ENCODE results near the gene ASAH2B. TPM values are rescaled to one million over a fixed set of nuclear protein-coding genes. Genes with fewer than 3 reads are reported as not detected.

Gene ASAH2B
- total RNA-seq, 1 donor from 2014 or later = 2.6 TPM

DNA sequence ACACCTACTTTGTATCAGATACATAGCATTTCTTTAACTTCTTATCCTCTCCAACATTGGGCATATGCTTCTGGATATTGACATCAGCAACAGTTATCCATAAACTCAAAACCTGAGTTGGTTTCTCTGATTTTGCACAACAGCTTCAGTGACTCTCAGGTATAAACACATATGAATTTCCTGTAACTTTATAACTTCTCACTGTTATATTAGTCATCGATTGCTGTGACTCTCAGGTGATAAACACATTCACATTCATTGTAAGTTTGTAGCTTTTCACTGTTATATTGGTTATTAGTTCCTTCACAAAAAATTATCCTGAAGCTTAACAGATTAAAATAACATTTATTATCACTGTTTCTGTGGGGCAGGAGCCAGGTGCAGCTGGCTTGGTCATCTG, 57.0 kb downstream of the ASAH2B start:
- no peaks in the 10 kb centered on the region for H3K9me3 ChIP-seq (ENCODE audit: control insufficient read depth in 3 of 3, low read length in 3 of 3)
- H3K4me1 ChIP-seq (ENCODE audit: control insufficient read depth in 3 of 3, insufficient read depth in 3 of 3, low read length in 3 of 3) = no peaks in the 10 kb centered on the region
- no peak overlapping the region for H3K4me3 ChIP-seq (ENCODE audit: low read length in 3 of 3)
- H3K27ac ChIP-seq (ENCODE audit: low read depth, low read length) = no peak overlapping the region
- no peaks in the 10 kb centered on the region for H3K27me3 ChIP-seq (ENCODE audit: control insufficient read depth in 3 of 3, insufficient read depth in 3 of 3, low read length in 3 of 3)
- no peak overlapping the region for H3K9ac ChIP-seq (ENCODE audit: low read depth in 1 of 3, low read length in 3 of 3)
- no peaks in the 10 kb centered on the region for H3K36me3 ChIP-seq (ENCODE audit: control insufficient read depth in 3 of 3, insufficient read depth in 3 of 3, low read length in 3 of 3)

DNA sequence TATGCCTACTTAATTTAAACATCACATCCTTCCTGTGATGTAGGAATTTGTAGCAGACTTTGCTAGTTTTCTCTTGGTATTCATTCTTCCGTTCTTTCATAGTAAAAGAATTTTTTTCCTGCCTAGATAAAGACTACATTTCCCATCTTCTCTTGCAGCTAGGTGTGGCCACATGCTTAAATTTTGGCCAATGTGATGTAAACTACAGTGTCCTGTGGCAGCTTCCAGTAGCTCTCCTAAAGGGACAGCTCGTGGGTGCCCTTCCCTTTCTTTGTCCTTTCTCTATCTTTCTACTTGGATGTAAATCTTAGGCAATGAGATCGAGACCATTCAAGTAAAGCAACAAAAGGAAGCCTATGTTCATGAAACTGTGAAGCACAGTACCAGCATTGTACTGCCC, 58.6 kb downstream of the ASAH2B start:
- no peaks in the 10 kb centered on the region for H3K9me3 ChIP-seq (ENCODE audit: control insufficient read depth in 3 of 3, low read length in 3 of 3)
- no peaks in the 10 kb centered on the region for H3K36me3 ChIP-seq (ENCODE audit: control insufficient read depth in 3 of 3, insufficient read depth in 3 of 3, low read length in 3 of 3)
- H3K4me3 ChIP-seq (ENCODE audit: low read length in 3 of 3) = no peak overlapping the region
- no peak overlapping the region for H3K9ac ChIP-seq (ENCODE audit: low read depth in 1 of 3, low read length in 3 of 3)
- H3K4me1 ChIP-seq (ENCODE audit: control insufficient read depth in 3 of 3, insufficient read depth in 3 of 3, low read length in 3 of 3) = no peaks in the 10 kb centered on the region
- no peaks in the 10 kb centered on the region for H3K27me3 ChIP-seq (ENCODE audit: control insufficient read depth in 3 of 3, insufficient read depth in 3 of 3, low read length in 3 of 3)
- H3K27ac ChIP-seq (ENCODE audit: low read depth, low read length) = no peak overlapping the region

DNA sequence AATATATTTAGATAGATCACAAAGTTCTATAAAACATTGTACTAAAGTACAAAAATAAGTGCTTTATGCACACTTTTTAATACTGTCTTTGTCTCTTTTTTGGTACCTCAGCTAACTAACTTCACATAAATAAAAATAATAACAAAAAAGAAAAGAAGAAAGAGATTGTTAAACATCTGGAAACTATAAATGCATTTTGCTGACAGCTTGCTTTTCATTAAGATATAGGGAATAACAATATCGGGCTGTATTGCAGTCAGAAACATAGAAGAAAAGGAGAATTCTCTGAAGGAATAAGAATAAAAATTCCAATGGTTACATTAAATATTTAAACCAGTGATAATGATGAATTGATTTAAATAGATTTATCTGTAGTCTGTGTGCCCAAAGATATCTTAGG, 59.9 kb downstream of the ASAH2B start:
- Histone ChIP-seq H3K36me3 (ENCODE audit: control insufficient read depth in 3 of 3, insufficient read depth in 3 of 3, low read length in 3 of 3) (no peaks in the 10 kb centered on the region), H3K9ac (ENCODE audit: low read depth in 1 of 3, low read length in 3 of 3) (no peak overlapping the region), H3K9me3 (ENCODE audit: control insufficient read depth in 3 of 3, low read length in 3 of 3) (no peaks in the 10 kb centered on the region), H3K4me3 (ENCODE audit: low read length in 3 of 3) (no peak overlapping the region), H3K4me1 (ENCODE audit: control insufficient read depth in 3 of 3, insufficient read depth in 3 of 3, low read length in 3 of 3) (no peaks in the 10 kb centered on the region), H3K27ac (ENCODE audit: low read depth, low read length) (no peak overlapping the region), H3K27me3 (ENCODE audit: control insufficient read depth in 3 of 3, insufficient read depth in 3 of 3, low read length in 3 of 3) (no peaks in the 10 kb centered on the region)

DNA sequence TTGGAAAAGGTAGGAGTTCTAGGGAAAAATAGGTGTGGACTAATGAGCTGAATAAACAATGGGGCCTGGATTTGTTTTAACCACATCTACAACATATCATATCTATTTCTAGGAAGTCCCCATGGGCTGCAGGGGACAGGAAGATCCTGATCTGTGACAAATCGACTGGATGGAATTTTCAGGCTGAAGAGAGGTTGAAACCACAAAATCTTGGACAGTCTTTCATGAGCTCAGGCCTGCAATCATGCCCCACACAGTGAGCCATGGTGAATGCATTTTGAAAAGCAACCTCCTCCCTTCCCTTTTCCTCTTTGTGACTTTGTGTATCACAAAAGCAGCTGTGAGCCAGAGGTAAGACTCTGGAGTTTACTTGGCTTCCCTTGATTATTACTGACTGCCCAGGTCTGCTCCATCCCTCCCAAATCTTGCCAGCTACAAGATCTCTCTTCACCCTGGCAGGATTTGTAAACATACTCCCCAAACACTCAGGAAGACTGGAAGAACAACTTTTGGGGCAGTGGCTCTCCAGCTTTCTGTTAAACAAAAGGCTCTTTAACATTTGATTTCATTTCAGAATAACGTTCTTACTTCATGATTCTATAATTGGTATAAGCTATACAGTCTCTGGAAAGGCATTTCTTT, 66.4 kb downstream of the ASAH2B start:
- Histone ChIP-seq H3K36me3 (ENCODE audit: control insufficient read depth in 3 of 3, insufficient read depth in 3 of 3, low read length in 3 of 3) (no peaks in the 10 kb centered on the region), H3K9me3 (ENCODE audit: control insufficient read depth in 3 of 3, low read length in 3 of 3) (no peaks in the 10 kb centered on the region), H3K4me1 (ENCODE audit: control insufficient read depth in 3 of 3, insufficient read depth in 3 of 3, low read length in 3 of 3) (no peaks in the 10 kb centered on the region), H3K4me3 (ENCODE audit: low read length in 3 of 3) (no peak overlapping the region), H3K27me3 (ENCODE audit: control insufficient read depth in 3 of 3, insufficient read depth in 3 of 3, low read length in 3 of 3) (no peaks in the 10 kb centered on the region), H3K9ac (ENCODE audit: low read depth in 1 of 3, low read length in 3 of 3) (no peak overlapping the region), H3K27ac (ENCODE audit: low read depth, low read length) (no peak overlapping the region)

DNA sequence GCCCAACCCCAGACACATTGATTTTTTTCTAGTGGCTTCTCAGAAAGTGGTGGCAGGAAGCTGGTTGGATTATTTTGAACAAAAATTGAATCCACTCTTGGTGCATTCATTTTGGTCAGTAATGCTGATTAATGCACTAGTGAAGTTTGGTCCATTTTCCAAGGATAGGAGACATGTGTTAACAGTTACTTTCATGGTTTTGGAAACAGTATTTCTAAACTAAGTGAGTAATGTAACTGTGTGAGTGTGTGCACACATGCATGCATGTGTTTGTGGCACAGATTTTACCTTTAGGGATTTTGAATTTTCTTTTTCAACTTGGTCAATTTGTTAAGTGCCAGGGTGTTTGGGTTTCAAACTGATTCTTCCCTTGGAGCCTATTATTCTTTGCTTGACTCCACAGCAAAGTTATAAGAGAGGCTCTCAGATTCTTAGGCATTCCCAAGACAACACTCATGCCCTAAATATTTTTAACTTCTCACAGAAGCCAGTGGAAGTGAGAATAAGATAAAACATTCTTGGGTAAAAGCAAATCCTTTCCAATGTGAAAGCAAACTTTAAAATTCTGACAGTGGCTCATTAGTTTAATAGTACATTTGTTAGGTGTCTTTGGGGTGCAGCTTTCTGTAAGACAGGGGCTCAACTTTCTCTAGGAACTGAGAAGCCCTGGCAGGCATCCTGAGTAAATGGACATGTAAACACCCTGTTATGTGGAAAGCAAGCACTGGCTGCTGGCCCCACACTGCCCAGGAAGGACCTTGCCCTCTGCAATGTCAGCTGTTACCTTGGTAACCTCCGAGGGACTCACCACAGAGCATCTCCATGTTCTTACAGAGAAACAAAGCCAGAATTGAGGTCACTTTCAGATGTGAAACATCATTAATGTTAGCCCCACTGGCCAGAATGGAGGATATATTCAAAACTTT, 68.4 kb downstream of the ASAH2B start:
- H3K4me3 ChIP-seq (ENCODE audit: low read length in 3 of 3) = no peak overlapping the region
- H3K4me1 ChIP-seq (ENCODE audit: control insufficient read depth in 3 of 3, insufficient read depth in 3 of 3, low read length in 3 of 3) = no peaks in the 10 kb centered on the region
- no peak overlapping the region for H3K27ac ChIP-seq (ENCODE audit: low read depth, low read length)
- no peaks in the 10 kb centered on the region for H3K36me3 ChIP-seq (ENCODE audit: control insufficient read depth in 3 of 3, insufficient read depth in 3 of 3, low read length in 3 of 3)
- H3K27me3 ChIP-seq (ENCODE audit: control insufficient read depth in 3 of 3, insufficient read depth in 3 of 3, low read length in 3 of 3) = no peaks in the 10 kb centered on the region
- no peak overlapping the region for H3K9ac ChIP-seq (ENCODE audit: low read depth in 1 of 3, low read length in 3 of 3)
- no peaks in the 10 kb centered on the region for H3K9me3 ChIP-seq (ENCODE audit: control insufficient read depth in 3 of 3, low read length in 3 of 3)

Other genes with a start within 250 kb of the ASAH2B start
- gene SGMS1, start 116.0 kb upstream of the ASAH2B start, total RNA-seq = 62.6 TPM
- not detected for gene A1CF, start 145.7 kb downstream of the ASAH2B start, total RNA-seq

Data from skeletal muscle tissue (tissue), 4 donors.